ENCODE measurements around the gene CRCP.

Gene CRCP

GRCh38 chr7:66088861-66089838 is 25.5 kb upstream of the CRCP start:
- no peak for DNase-seq (ENCODE audit: low read depth in 1 of 2, low spot score in 1 of 2)
- Histone ChIP-seq H3K4me3 (replicated peaks; ENCODE audit: insufficient read depth, low read length) (no peak overlapping the region), H3K27me3 (ENCODE audit: insufficient read depth, poor library complexity, severe bottlenecking) (no peaks in the 10 kb centered on the region), H3K27ac (replicated peaks) (no peak overlapping the region)
- TF ChIP-seq REST (IDR thresholded peaks at IDR 0.05; ENCODE audit: insufficient replicate concordance, low read depth), result no peak
- no peak for TF ChIP-seq POLR2AphosphoS5 (IDR thresholded peaks at IDR 0.05; ENCODE audit: low read depth)
- no peak for TF ChIP-seq GABPA (IDR thresholded peaks at IDR 0.05; ENCODE audit: low read depth)
- no peak for TF ChIP-seq SPI1 (IDR thresholded peaks at IDR 0.05; ENCODE audit: borderline replicate concordance, low read depth)
- TF ChIP-seq CTCF (IDR thresholded peaks at IDR 0.05; ENCODE audit: insufficient read depth, low read length), result no peak

- TF ChIP-seq REST (IDR thresholded peaks at IDR 0.05; ENCODE audit: insufficient replicate concordance, low read depth), result no peak
- TF ChIP-seq POLR2AphosphoS5 (IDR thresholded peaks at IDR 0.05; ENCODE audit: low read depth), result no peak
- TF ChIP-seq SPI1 (IDR thresholded peaks at IDR 0.05; ENCODE audit: borderline replicate concordance, low read depth), result no peak
- TF ChIP-seq GABPA (IDR thresholded peaks at IDR 0.05; ENCODE audit: low read depth), result no peak
- TF ChIP-seq CTCF (IDR thresholded peaks at IDR 0.05; ENCODE audit: insufficient read depth, low read length), result no peak
- Histone ChIP-seq H3K4me3 (replicated peaks; ENCODE audit: insufficient read depth, low read length) (no peak overlapping the region), H3K27me3 (ENCODE audit: insufficient read depth, poor library complexity, severe bottlenecking) (no peaks in the 10 kb centered on the region), H3K27ac (replicated peaks) (no peak overlapping the region)
- no peak for DNase-seq (ENCODE audit: low read depth in 1 of 2, low spot score in 1 of 2)
These were observed 22.0 kb upstream of the CRCP start for GRCh38 chr7:66092654-66093053.

- Histone ChIP-seq H3K27me3 (ENCODE audit: insufficient read depth, poor library complexity, severe bottlenecking) (no peaks in the 10 kb centered on the region), H3K4me3 (replicated peaks; ENCODE audit: insufficient read depth, low read length) (no peak overlapping the region), H3K27ac (replicated peaks) (no peak overlapping the region)
- TF ChIP-seq REST (IDR thresholded peaks at IDR 0.05; ENCODE audit: insufficient replicate concordance, low read depth) (no peak), POLR2AphosphoS5 (IDR thresholded peaks at IDR 0.05; ENCODE audit: low read depth) (no peak), SPI1 (IDR thresholded peaks at IDR 0.05; ENCODE audit: borderline replicate concordance, low read depth) (no peak), CTCF (IDR thresholded peaks at IDR 0.05; ENCODE audit: insufficient read depth, low read length) (no peak), GABPA (IDR thresholded peaks at IDR 0.05; ENCODE audit: low read depth) (no peak)
- DNase-seq (ENCODE audit: low read depth in 1 of 2, low spot score in 1 of 2), result no peak
These were observed 19.6 kb upstream of the CRCP start for GRCh38 chr7:66095010-66095409.
